ENCODE results near the gene RRM2.

- TF ChIP-seq POLR2AphosphoS5 (IDR thresholded peaks at IDR 0.05) (peak in 1 of 3 donors; percentile 38), CTCF (IDR thresholded peaks at IDR 0.05 in 8 of 11, conservative IDR thresholded peaks at IDR 0.05 in 3 of 11) (no peak)
Observed at GRCh38 chr2:10091182-10091888, 31.2 kb upstream of the RRM2 start.
